ENCODE results near the gene HSPG2.

The HSPG2 gene

GRCh38 chr1:21896652-21897532 lies 40.2 kb downstream of the HSPG2 start:
- DNase-seq, result no peak

- no peak for DNase-seq
Measured at GRCh38 chr1:21896026-21896425, 41.1 kb downstream of the HSPG2 start.

GRCh38 chr1:21894034-21894881 lies 42.9 kb downstream of the HSPG2 start:
- DNase-seq, result no peak

GRCh38 chr1:21893046-21893805 lies 43.9 kb downstream of the HSPG2 start:
- no peak for DNase-seq

GRCh38 chr1:21891621-21892479 lies 45.3 kb downstream of the HSPG2 start:
- DNase-seq, result no peak

GRCh38 chr1:21891081-21891480 lies 46.0 kb downstream of the HSPG2 start:
- no peak for DNase-seq

- no peak for DNase-seq
Measured at GRCh38 chr1:21888500-21888899, 48.6 kb downstream of the HSPG2 start.

- no peak for DNase-seq
Measured at GRCh38 chr1:21887796-21888195, 49.3 kb downstream of the HSPG2 start.

- DNase-seq, result no peak
Measured at GRCh38 chr1:21887216-21887736, 49.8 kb downstream of the HSPG2 start.

GRCh38 chr1:21886486-21887215 lies 50.5 kb downstream of the HSPG2 start:
- DNase-seq, result no peak

GRCh38 chr1:21885236-21886037 lies 51.7 kb downstream of the HSPG2 start:
- no peak for DNase-seq

- no peak for DNase-seq
Measured at GRCh38 chr1:21884456-21885235, 52.5 kb downstream of the HSPG2 start.

GRCh38 chr1:21882721-21883415 lies 54.2 kb downstream of the HSPG2 start:
- DNase-seq, result no peak

GRCh38 chr1:21881250-21881649 lies 55.9 kb downstream of the HSPG2 start:
- DNase-seq, result no peak

- DNase-seq, result no peak
Measured at GRCh38 chr1:21880619-21880970, 56.5 kb downstream of the HSPG2 start.

- DNase-seq, result no peak
Measured at GRCh38 chr1:21879928-21880618, 57.0 kb downstream of the HSPG2 start.

GRCh38 chr1:21878840-21879478 lies 58.2 kb downstream of the HSPG2 start:
- no peak for DNase-seq
